ENCODE results near the gene PNN.
"Not testable (repeated sequence)": the region's sequence is repeated elsewhere in the genome, so short reads cannot be mapped to it uniquely, and the experiment has no call there.

- not testable (repeated sequence) for TF ChIP-seq CTCF, POLR2A (IDR thresholded peaks at IDR 0.05)
Measured at GRCh38 chr14:39183685-39184003, 8.6 kb downstream of the PNN start.

Data from tibial nerve (tissue), 3 donors.